ENCODE results near the gene APOA4. TPM values are rescaled to one million over a fixed set of nuclear protein-coding genes. Genes with fewer than 3 reads are reported as not detected.
A peak's percentile ranks its signal among the peaks of the same experiment; 100 is the strongest.

APOA4 gene
- total RNA-seq, 1 donor from 2014 or later = 0.56 TPM

DNA sequence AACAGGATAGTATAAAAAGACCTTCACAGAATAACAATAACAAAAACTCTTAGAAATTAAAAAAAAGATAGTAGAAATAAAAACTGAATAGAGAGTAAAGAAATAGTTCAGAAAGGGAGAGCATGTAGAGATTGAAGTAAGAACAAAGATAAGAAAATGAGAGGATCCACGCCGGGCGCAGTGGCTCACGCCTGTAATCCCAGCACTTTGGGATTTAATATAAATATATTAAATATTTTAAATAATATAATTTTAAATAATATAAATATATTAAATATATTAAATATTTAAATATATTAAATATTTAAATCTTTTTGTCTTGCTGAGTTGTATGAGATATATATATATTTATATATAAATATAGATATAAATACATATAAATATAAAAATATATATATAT, 11.0 kb downstream of the APOA4 start:
- Histone ChIP-seq H3K27me3 (no peaks in the 10 kb centered on the region), H3K79me2 (ENCODE audit: low read depth) (no peaks in the 10 kb centered on the region), H3K4me2 (no peak overlapping the region), H3K4me1 (no peaks in the 10 kb centered on the region), H2AFZ (replicated peaks) (no peak overlapping the region), H4K20me1 (ENCODE audit: low read depth) (no peaks in the 10 kb centered on the region), H3F3A (ENCODE audit: low read depth) (no peaks in the 10 kb centered on the region), H3K4me3 (no peak overlapping the region), H3K36me3 (no peaks in the 10 kb centered on the region), H3K9me3 (ENCODE audit: low read depth) (no peaks in the 10 kb centered on the region), H3K27ac (no peak overlapping the region), H3K9ac (no peak overlapping the region)
- Mint-ChIP-seq H3K4me3 (no peak overlapping the region), H3K36me3 (no peaks in the 10 kb centered on the region), H3K27ac (no peak overlapping the region), H3K4me1 (no peaks in the 10 kb centered on the region), H3K27me3 (ENCODE audit: insufficient read depth, low read depth) (peaks cover 10% of the 10 kb centered on the region), H3K9me3 (no peaks in the 10 kb centered on the region)
- no peak for TF ChIP-seq EZH2phosphoT487 (IDR thresholded peaks at IDR 0.05)
- TF ChIP-seq, protein P1, sequence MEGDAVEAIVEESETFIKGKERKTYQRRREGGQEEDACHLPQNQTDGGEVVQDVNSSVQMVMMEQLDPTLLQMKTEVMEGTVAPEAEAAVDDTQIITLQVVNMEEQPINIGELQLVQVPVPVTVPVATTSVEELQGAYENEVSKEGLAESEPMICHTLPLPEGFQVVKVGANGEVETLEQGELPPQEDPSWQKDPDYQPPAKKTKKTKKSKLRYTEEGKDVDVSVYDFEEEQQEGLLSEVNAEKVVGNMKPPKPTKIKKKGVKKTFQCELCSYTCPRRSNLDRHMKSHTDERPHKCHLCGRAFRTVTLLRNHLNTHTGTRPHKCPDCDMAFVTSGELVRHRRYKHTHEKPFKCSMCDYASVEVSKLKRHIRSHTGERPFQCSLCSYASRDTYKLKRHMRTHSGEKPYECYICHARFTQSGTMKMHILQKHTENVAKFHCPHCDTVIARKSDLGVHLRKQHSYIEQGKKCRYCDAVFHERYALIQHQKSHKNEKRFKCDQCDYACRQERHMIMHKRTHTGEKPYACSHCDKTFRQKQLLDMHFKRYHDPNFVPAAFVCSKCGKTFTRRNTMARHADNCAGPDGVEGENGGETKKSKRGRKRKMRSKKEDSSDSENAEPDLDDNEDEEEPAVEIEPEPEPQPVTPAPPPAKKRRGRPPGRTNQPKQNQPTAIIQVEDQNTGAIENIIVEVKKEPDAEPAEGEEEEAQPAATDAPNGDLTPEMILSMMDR (IDR thresholded peaks at IDR 0.05) = no peak
- no peak for TF ChIP-seq EZH2 (IDR thresholded peaks at IDR 0.05)
- DNase-seq (ENCODE audit: low spot score) = no peak

DNA sequence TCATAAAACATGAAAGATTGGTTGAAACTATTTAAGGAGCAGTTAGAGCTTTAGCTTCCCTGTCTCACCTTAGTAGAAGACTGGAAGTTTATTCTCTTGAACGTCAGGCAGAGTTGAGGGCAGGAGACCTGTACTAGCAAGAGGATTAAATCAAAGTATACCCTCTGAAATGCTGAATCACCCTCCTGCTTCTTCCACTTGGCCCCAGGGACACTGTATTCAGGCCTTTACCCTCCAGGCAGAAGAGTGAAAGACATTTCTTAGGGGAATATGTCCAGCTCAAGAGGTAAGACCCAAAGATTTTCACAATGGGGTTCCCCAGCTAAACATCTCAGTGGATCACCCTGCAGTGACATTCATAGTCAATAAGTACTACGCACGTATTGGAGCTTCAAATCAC, 11.9 kb downstream of the APOA4 start:
- Mint-ChIP-seq H3K9me3 (no peaks in the 10 kb centered on the region), H3K4me3 (no peak overlapping the region), H3K27me3 (ENCODE audit: insufficient read depth, low read depth) (peaks cover 10% of the 10 kb centered on the region), H3K27ac (no peak overlapping the region), H3K4me1 (no peaks in the 10 kb centered on the region), H3K36me3 (no peaks in the 10 kb centered on the region)
- no peak for DNase-seq (ENCODE audit: low spot score)
- Histone ChIP-seq H3F3A (ENCODE audit: low read depth) (no peaks in the 10 kb centered on the region), H3K27ac (no peak overlapping the region), H4K20me1 (ENCODE audit: low read depth) (no peaks in the 10 kb centered on the region), H3K4me3 (no peak overlapping the region), H3K79me2 (ENCODE audit: low read depth) (no peaks in the 10 kb centered on the region), H3K9ac (no peak overlapping the region), H2AFZ (replicated peaks) (peak overlapping the region; percentile 26), H3K27me3 (no peaks in the 10 kb centered on the region), H3K4me1 (no peaks in the 10 kb centered on the region), H3K4me2 (no peak overlapping the region), H3K9me3 (ENCODE audit: low read depth) (no peaks in the 10 kb centered on the region), H3K36me3 (no peaks in the 10 kb centered on the region)
- TF ChIP-seq, protein P1 (IDR thresholded peaks at IDR 0.05) = no peak
- TF ChIP-seq EZH2 (IDR thresholded peaks at IDR 0.05) = no peak

DNA sequence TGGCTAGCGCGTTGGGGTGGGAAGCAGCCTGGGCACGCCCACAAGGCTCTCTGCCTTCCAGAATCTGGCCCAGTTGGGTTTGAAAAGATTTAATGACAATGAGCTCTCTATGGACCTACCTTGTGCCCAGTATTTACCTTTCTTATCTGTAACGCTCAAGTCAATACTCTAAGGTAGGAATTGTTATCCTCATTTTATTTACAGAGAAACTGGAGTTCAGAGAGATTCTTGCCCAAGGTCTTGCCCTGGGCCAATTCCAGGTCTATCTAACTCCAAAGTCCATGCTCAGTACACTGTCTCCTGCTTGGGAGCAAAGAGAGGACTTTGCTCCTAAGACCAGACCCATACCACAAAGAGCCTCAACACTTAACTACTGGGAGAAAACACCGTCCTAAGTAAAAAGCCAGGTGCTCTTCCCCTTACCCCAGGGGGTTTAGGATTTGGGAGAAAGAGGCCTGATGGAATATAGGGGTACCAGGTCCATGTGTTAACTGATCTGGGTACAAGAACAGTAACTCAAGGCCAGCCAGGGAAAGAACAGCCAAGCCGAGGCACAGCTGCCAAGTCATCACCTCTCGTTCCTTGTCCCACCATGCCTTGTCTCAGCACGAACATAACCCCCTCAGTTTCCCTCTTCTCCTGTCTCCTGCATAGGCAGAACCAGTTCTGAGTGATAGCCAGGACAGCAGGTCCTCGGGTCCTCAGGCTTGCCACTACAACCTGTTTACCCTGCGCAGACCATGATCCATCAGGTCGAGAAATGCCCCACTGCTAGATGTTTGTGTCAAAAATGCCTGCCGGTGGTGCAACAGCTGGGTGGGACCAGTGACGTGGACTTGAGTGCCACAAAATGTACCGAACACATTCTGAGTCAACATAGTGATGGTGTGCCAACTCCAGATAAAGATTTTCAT, 14.6 kb downstream of the APOA4 start:
- Mint-ChIP-seq H3K4me1 (no peaks in the 10 kb centered on the region), H3K27me3 (ENCODE audit: insufficient read depth, low read depth) (peaks cover 8% of the 10 kb centered on the region), H3K4me3 (no peak overlapping the region), H3K9me3 (no peaks in the 10 kb centered on the region), H3K27ac (no peak overlapping the region), H3K36me3 (no peaks in the 10 kb centered on the region)
- no peaks in the 10 kb centered on the region for H3F3A ChIP-seq (ENCODE audit: low read depth)
- TF ChIP-seq EZH2phosphoT487 (IDR thresholded peaks at IDR 0.05) (no peak), EZH2 (IDR thresholded peaks at IDR 0.05) (no peak)
- TF ChIP-seq, protein P1 (IDR thresholded peaks at IDR 0.05) = no peak
- H3K9me3 ChIP-seq (ENCODE audit: low read depth) = no peaks in the 10 kb centered on the region
- no peak overlapping the region for H2AFZ ChIP-seq (replicated peaks)
- no peak overlapping the region for H3K4me2 ChIP-seq
- DNase-seq (ENCODE audit: low spot score) = no peak
- H3K9ac ChIP-seq = no peak overlapping the region
- H3K79me2 ChIP-seq (ENCODE audit: low read depth) = no peaks in the 10 kb centered on the region
- H4K20me1 ChIP-seq (ENCODE audit: low read depth) = no peaks in the 10 kb centered on the region
- no peaks in the 10 kb centered on the region for H3K27me3 ChIP-seq
- no peaks in the 10 kb centered on the region for H3K4me1 ChIP-seq
- H3K4me3 ChIP-seq = no peak overlapping the region
- H3K27ac ChIP-seq = no peak overlapping the region
- no peaks in the 10 kb centered on the region for H3K36me3 ChIP-seq
